RWPE2 (cell line): Measurements from ENCODE around the gene ISCA2.

ENCODE experiments used
- ATAC-seq: fragments of 200-7000 bp; cut with Tn5 transposase; 3 replicates; pipeline ENCODE4 v1.9.1; 2021; ENCODE audit warnings: low read depth
- DNase-seq: peaks from one replicate; pipeline ENCODE4 v3.0.0-alpha.2; 2020; ENCODE audit warnings: low spot score
- H3K27ac ChIP-seq: fragments of 450-650 bp; 2 replicates; pipeline ENCODE4 v1.5.1; 2017; ENCODE audit warnings: mild to moderate bottlenecking; ENCODE audit not compliant: poor library complexity, severe bottlenecking
- H3K27me3 ChIP-seq: fragments of 250-450 bp; sonication (Bioruptor Pico); 2 replicates; pipeline ENCODE4 v1.5.1; 2021; ENCODE audit warnings: mild to moderate bottlenecking, moderate library complexity; ENCODE audit not compliant: insufficient read depth, poor library complexity, severe bottlenecking
- H3K36me3 ChIP-seq: fragments of 250-450 bp; sonication (Bioruptor Pico); 2 replicates; pipeline ENCODE4 v1.5.1; 2020; ENCODE audit warnings: low read depth, mild to moderate bottlenecking, moderate library complexity
- H3K4me1 ChIP-seq: fragments of 250-450 bp; sonication (Bioruptor Pico); 2 replicates; pipeline ENCODE4 v1.5.1; 2021; ENCODE audit warnings: mild to moderate bottlenecking, moderate library complexity; ENCODE audit not compliant: insufficient read depth, poor library complexity, severe bottlenecking
- H3K4me3 ChIP-seq: fragments of 250-450 bp; sonication (Bioruptor Pico); 2 replicates; pipeline ENCODE4 v1.5.1; 2021; ENCODE audit warnings: mild to moderate bottlenecking, moderate library complexity; ENCODE audit not compliant: severe bottlenecking
- H3K9me3 ChIP-seq: fragments of 250-450 bp; sonication (Bioruptor Pico); 2 replicates; pipeline ENCODE4 v1.5.1; 2021; ENCODE audit warnings: mild to moderate bottlenecking, moderate library complexity; ENCODE audit not compliant: severe bottlenecking
- TF ChIP-seq, protein P1 (sequence below): fragments of 450-650 bp; IDR thresholded peaks from one replicate; pipeline ENCODE4 v1.5.1; 2017; ENCODE audit warnings: mild to moderate bottlenecking, moderate library complexity; ENCODE audit not compliant: poor library complexity, severe bottlenecking

ISCA2 gene

DNA sequence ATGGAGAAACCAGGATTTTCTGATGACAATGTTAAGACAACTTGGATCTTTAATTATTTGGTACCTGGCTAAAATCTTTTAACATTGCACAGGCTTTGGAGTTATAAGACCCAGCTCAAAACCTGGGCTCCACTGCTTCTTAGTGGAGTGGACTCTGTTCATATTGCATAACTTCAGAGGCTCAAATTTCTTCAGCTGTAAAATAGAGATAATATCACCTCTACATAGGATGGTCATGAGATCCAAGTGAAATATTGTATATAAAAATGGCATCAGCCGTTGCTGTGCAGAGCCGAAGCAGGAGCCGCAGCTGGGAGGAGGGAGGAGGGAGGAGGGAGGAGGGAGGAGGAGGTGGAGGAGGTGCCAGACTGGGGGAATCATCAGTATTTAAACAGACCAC, 11.0 kb upstream of the ISCA2 start:
- TF ChIP-seq, protein P1, sequence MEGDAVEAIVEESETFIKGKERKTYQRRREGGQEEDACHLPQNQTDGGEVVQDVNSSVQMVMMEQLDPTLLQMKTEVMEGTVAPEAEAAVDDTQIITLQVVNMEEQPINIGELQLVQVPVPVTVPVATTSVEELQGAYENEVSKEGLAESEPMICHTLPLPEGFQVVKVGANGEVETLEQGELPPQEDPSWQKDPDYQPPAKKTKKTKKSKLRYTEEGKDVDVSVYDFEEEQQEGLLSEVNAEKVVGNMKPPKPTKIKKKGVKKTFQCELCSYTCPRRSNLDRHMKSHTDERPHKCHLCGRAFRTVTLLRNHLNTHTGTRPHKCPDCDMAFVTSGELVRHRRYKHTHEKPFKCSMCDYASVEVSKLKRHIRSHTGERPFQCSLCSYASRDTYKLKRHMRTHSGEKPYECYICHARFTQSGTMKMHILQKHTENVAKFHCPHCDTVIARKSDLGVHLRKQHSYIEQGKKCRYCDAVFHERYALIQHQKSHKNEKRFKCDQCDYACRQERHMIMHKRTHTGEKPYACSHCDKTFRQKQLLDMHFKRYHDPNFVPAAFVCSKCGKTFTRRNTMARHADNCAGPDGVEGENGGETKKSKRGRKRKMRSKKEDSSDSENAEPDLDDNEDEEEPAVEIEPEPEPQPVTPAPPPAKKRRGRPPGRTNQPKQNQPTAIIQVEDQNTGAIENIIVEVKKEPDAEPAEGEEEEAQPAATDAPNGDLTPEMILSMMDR: no peak
- no peaks in the 10 kb centered on the region for H3K27me3 ChIP-seq
- no peak overlapping the region for H3K27ac ChIP-seq
- DNase-seq (no peak), ATAC-seq (no peak)
- H3K9me3 ChIP-seq: no peaks in the 10 kb centered on the region
- H3K4me3 ChIP-seq: no peak overlapping the region
- H3K36me3 ChIP-seq: peaks cover 95% of the 10 kb centered on the region
- H3K4me1 ChIP-seq: peaks cover 15% of the 10 kb centered on the region

DNA sequence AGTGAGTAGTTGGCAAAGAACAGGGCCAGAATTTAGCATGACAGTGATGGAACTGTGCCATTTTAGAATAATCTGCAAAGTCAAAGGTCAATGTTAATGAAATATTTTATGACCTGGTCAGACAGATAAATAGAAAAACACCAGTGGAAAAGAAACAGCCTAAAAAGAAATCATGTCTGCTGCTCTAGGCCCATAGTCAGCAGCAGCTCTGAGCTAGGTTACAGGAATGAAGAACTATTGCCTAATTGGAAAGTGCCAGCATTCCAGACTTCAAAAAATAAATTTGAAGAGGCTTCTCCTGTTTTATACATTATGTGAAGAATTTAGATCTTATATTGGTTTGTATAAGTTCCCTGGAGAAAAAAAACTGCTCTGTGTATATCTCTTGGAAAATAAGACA, 10.2 kb upstream of the ISCA2 start:
- Histone ChIP-seq H3K9me3 (no peaks in the 10 kb centered on the region), H3K27ac (no peak overlapping the region), H3K4me3 (no peak overlapping the region), H3K27me3 (no peaks in the 10 kb centered on the region), H3K36me3 (peaks cover 95% of the 10 kb centered on the region), H3K4me1 (peaks cover 23% of the 10 kb centered on the region)
- TF ChIP-seq, protein P1: no peak
- ATAC-seq (no peak), DNase-seq (no peak)

DNA sequence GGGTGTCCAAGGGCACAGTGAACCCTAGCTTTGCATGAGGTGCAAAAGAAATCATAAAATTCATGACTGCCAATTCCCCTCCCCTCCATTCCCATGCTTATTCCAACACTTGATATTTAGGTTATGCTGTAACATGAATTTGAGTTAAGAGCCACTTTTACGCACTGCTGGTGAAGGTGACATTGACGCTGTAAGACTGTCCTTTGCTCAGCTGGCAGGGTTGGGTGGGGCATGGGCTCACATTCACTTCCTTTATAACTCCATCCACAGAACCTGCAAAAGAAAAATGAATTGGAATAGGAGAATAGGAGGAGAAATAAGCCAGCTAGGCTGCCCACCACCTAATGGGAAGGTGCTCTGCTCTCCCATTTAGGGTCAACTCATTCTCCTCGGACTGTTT, 7.4 kb upstream of the ISCA2 start:
- no peaks in the 10 kb centered on the region for H3K27me3 ChIP-seq
- DNase-seq (no peak), ATAC-seq (no peak)
- no peak overlapping the region for H3K27ac ChIP-seq
- H3K36me3 ChIP-seq: peaks cover 73% of the 10 kb centered on the region
- peaks cover 51% of the 10 kb centered on the region for H3K4me1 ChIP-seq
- H3K4me3 ChIP-seq: no peak overlapping the region
- H3K9me3 ChIP-seq: no peaks in the 10 kb centered on the region
- TF ChIP-seq, protein P1: no peak

DNA sequence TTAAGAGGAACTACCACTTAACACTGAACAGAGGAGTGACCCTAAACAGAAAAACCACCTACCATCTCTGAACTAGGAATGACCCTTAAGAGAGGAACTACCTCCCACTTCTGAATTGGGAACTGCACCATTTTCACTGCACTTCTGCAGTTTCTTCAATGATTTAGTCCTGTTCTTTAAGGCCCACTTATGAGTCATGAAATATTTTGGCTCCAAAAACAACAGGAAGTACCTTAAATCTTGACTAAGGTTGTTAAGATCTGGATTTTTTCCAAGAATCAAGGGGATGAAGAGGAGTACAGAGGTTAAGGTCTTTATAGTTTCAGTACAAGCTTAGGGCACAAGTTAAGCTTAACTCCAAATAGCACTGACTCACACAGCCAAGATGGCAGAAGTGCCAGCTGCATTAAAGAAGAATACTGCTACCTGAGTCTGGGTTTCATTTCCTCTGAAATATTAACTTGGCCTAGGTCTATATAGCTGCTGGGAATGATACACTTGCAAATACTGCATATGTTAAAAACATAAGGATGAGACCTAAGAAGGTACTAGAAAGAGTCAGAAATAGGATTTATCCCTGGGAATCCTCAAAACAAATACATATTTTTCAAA, 4.7 kb upstream of the ISCA2 start:
- peaks cover 57% of the 10 kb centered on the region for H3K4me1 ChIP-seq
- H3K27me3 ChIP-seq: no peaks in the 10 kb centered on the region
- peaks cover 51% of the 10 kb centered on the region for H3K36me3 ChIP-seq
- TF ChIP-seq, protein P1: no peak
- DNase-seq (no peak), ATAC-seq (peak; percentile 24)
- no peaks in the 10 kb centered on the region for H3K9me3 ChIP-seq
- peak overlapping the region; percentile 65 for H3K27ac ChIP-seq
- no peak overlapping the region for H3K4me3 ChIP-seq

DNA sequence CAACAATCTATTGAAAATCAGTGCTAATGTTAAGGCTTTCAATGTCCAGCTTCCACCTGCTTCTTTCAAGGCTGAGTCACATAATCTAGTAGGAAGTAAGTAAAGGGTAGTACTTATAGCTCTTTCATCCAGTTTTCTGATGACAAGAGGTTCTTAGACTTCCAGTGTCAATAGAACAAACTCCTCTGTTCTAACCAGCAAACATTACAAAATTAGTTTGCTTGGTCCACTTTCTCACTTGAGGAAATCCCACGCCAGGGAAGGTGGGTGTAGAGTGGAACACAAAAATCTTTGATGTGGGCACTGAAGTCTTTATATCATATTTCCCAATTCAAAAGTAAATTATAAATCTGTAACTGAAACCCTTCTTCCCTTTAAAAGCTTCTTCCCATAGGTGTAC, 3.1 kb upstream of the ISCA2 start:
- DNase-seq (no peak), ATAC-seq (no peak)
- Histone ChIP-seq H3K4me1 (peaks cover 68% of the 10 kb centered on the region), H3K4me3 (no peak overlapping the region), H3K9me3 (no peaks in the 10 kb centered on the region), H3K36me3 (peaks cover 46% of the 10 kb centered on the region), H3K27ac (peak overlapping the region; percentile 65), H3K27me3 (no peaks in the 10 kb centered on the region)
- TF ChIP-seq, protein P1: no peak
